K562 (cell line): ENCODE results near the gene CHST15. TPM values are rescaled to one million over a fixed set of nuclear protein-coding genes. Genes with fewer than 3 reads are reported as not detected.
A peak's percentile ranks its signal among the peaks of the same experiment; 100 is the strongest.

Experiments used
- ATAC-seq: fragments of 200-7000 bp; cut with Tn5 transposase; 3 replicates; pipeline ENCODE4 v1.9.1; 2020; ENCODE audit warnings: moderate library complexity
- BruUV-seq: library from RNA; stranded (reverse); fragments of 400-500 nt; replicated peaks from 2 replicates; lab custom pipeline; 2021; lab: Mats Ljungman, UMichigan
- CTCF ChIA-PET: fragments of 300-600 bp; formaldehyde crosslinking; extraction: SDS; loops from one replicate; lab custom pipeline; 2021; ENCODE audit warnings: low intra/inter-chr PET ratio; lab: Yijun Ruan, JAX
- POLR2A ChIA-PET: fragments of 300-600, 350-650 bp; sonication (Branson Sonifier 250); formaldehyde crosslinking; extraction: SDS; loops from one replicate; lab custom pipeline; 2021; ENCODE audit warnings: antibody characterized with exemption, inconsistent platforms; lab: Yijun Ruan, JAX
- DNase-seq, 4 experiments: peaks; one replicate each; pipeline versions ENCODE4 v3.0.0 to v3.0.0-alpha.2; 2011 to 2018; ENCODE audit warnings: low spot score in 3 of 4, mixed read lengths in 3 of 4; ENCODE audit errors: extremely low read depth in 1 of 4
- FAIRE-seq: peaks from 2 replicates; lab custom pipeline; 2011; peaks lifted over from hg19 to GRCh38; lab: Jason Lieb, UNC
- H2AFZ ChIP-seq: 2 replicates; pipeline ENCODE4 v1.6.0; 2011; ENCODE audit warnings: low read depth, low read length, control low read depth, inconsistent platforms
- H3K27ac ChIP-seq: fragments of 200-600 bp; 3 replicates; pipeline ENCODE4 v1.8.0; 2011; ENCODE audit warnings: low read depth, mild to moderate bottlenecking, control low read depth, inconsistent platforms, low read length, moderate library complexity, mixed read lengths; ENCODE audit errors: extremely low read depth
- H3K27me3 ChIP-seq, 2 experiments: fragments of 300-600 bp in 1 of 2; 2 replicates in 1 of 2; 3 replicates in 1 of 2; pipeline versions ENCODE4 v1.6.0 to v1.8.0; 2011; ENCODE audit warnings: inconsistent platforms in 2 of 2, low read length in 2 of 2, mild to moderate bottlenecking in 1 of 2, mixed read lengths in 1 of 2, moderate library complexity in 1 of 2; ENCODE audit not compliant: control insufficient read depth in 2 of 2, insufficient read depth in 2 of 2
- H3K36me3 ChIP-seq: fragments of 300-600 bp; 3 replicates; pipeline ENCODE4 v1.8.0; 2011; ENCODE audit warnings: mild to moderate bottlenecking, low read length, inconsistent platforms; ENCODE audit not compliant: control insufficient read depth, insufficient read depth
- H3K4me1 ChIP-seq, 2 experiments: fragments of 200-600 bp in 1 of 2; replicated peaks in 1 of 2; 2 replicates in 1 of 2; 3 replicates in 1 of 2; pipeline versions ENCODE4 v1.5.1 to v1.8.0; 2011; ENCODE audit warnings: inconsistent platforms in 2 of 2, low read length in 2 of 2, mild to moderate bottlenecking in 1 of 2, mixed read lengths in 1 of 2, moderate library complexity in 1 of 2; ENCODE audit not compliant: control insufficient read depth in 2 of 2, insufficient read depth in 2 of 2
- H3K4me2 ChIP-seq: 2 replicates; pipeline ENCODE4 v1.6.1; 2011; ENCODE audit warnings: low read length, control low read depth, inconsistent platforms, mixed read lengths; ENCODE audit not compliant: insufficient read depth
- H3K4me3 ChIP-seq: fragments of 200-600 bp; sonication (generic), shearing (Covaris generic); 2 replicates; pipeline ENCODE4 v1.5.1; 2016; ENCODE audit warnings: control low read depth, inconsistent platforms
- H3K79me2 ChIP-seq: fragments of 200-600 bp; 3 replicates; pipeline ENCODE4 v1.8.0; 2011; ENCODE audit warnings: low read length, inconsistent platforms; ENCODE audit not compliant: control insufficient read depth, insufficient read depth
- H3K9ac ChIP-seq, 2 experiments: 2 replicates each; pipeline versions ENCODE4 v1.6.0 to v1.6.1; 2011; ENCODE audit warnings: low read depth in 2 of 2, low read length in 2 of 2, control low read depth in 1 of 2, inconsistent platforms in 1 of 2, mild to moderate bottlenecking in 1 of 2, mixed read lengths in 1 of 2; ENCODE audit not compliant: insufficient read depth in 1 of 2
- H3K9me1 ChIP-seq: one replicate; pipeline ENCODE4 v1.6.0; 2011; ENCODE audit warnings: inconsistent platforms, mild to moderate bottlenecking, low read length, moderate library complexity; ENCODE audit not compliant: control insufficient read depth, insufficient read depth
- H3K9me3 ChIP-seq: replicated peaks from 2 replicates; pipeline ENCODE4 v1.5.1; 2011; ENCODE audit warnings: low read depth, low read length, inconsistent platforms; ENCODE audit not compliant: control insufficient read depth, insufficient read depth
- H4K20me1 ChIP-seq: replicated peaks from 2 replicates; pipeline ENCODE4 v1.6.1; 2011; ENCODE audit warnings: low read length, inconsistent platforms, mixed read lengths; ENCODE audit not compliant: control insufficient read depth, insufficient read depth
- ETV5 ChIP-seq: sonication (generic); formaldehyde crosslinking; IDR thresholded peaks from 2 replicates; pipeline ENCODE4 v1.4.0; 2020; ENCODE audit warnings: low read depth, mild to moderate bottlenecking, missing genetic modification reagents
- ILF3 ChIP-seq: fragments of 450-650 bp; IDR thresholded peaks from 2 replicates; pipeline ENCODE4 v1.6.1; 2018; ENCODE audit warnings: antibody characterized with exemption, mild to moderate bottlenecking, moderate library complexity, borderline replicate concordance
- NFIC ChIP-seq: fragments of 450-650 bp; IDR thresholded peaks from 2 replicates; pipeline ENCODE4 v1.6.1; 2017; ENCODE audit warnings: mild to moderate bottlenecking, inconsistent platforms
- WHSC1 ChIP-seq: IDR thresholded peaks from one replicate; pipeline ENCODE4 v1.6.1; 2012; ENCODE audit warnings: low read length, control low read depth, inconsistent platforms
- ZNF274 ChIP-seq: IDR thresholded peaks from 2 replicates; pipeline ENCODE4 v1.6.1; 2011; ENCODE audit warnings: low read depth, mild to moderate bottlenecking, low read length, moderate library complexity, borderline replicate concordance
- ZNF766 ChIP-seq: fragments of 200-800 bp; sonication (Bioruptor generic); conservative IDR thresholded peaks from 2 replicates; pipeline ENCODE4 v1.6.1; 2016; ENCODE audit warnings: missing genetic modification characterization, missing compliant biosample characterization
- WGBS: fragments of 100-300 bp; shearing (Covaris generic); methylation state at CpG from one replicate; pipeline ENCODE4 v1.1.6; 2016; ENCODE audit warnings: low coverage, mixed read lengths; ENCODE audit not compliant: insufficient coverage; ENCODE audit errors: missing lambda C conversion rate; 5-methylcytosine and 5-hydroxymethylcytosine counted together
- in situ Hi-C: fragments of 300-500 bp; cut with MboI; formaldehyde crosslinking; loops from 4 replicates; pipeline ENCODE4 v1.15.0; 2018; ENCODE audit warnings: inconsistent platforms, mixed read lengths
- intact Hi-C: fragments of 100-400 bp; cut with micrococcal nuclease; formaldehyde crosslinking; loops from 2 replicates; pipeline ENCODE4 v1.14.2; 2022
- polyA plus RNA-seq, 8 experiments: library from polyadenylated mRNA; depleted of rRNA in 4 of 8; stranded (reverse) in 5 of 8; unstranded in 3 of 8; fragments of >200 nt; fragmentation: Nextera tagmentation in 2 of 8; fragmentation: Illumina TruSeq in 1 of 8; extraction: Ambion mirVana in 2 of 8; extraction: Trizol in 1 of 8; gene quantifications; 2 replicates each; pipeline versions ENCODE4 v1.2.1 to v1.2.3, GENCODE V29; 2011 to 2014; ENCODE audit warnings: inconsistent platforms in 1 of 8, missing spikeins in 1 of 8
- total RNA-seq, 7 experiments: library from RNA; depleted of rRNA in 6 of 7; stranded (reverse); fragments of >200 nt in 6 of 7; fragmentation: Illumina TruSeq in 2 of 7; extraction: Trizol in 2 of 7; gene quantifications; 2 replicates each; pipeline versions ENCODE4 v1.2.1 to v1.2.3, GENCODE V29; 2011 to 2021; ENCODE audit warnings: low replicate concordance in 1 of 7

Gene CHST15
- total and polyA plus RNA-seq, 9 of the 15 experiments (the other 6 are each of a cell fraction or from before 2014, with no cell fraction given) = 0.04 to 0.16 (median 0.08) TPM

- FAIRE-seq = no peak
- no peaks in the 10 kb centered on the region for H3K36me3 ChIP-seq
- no peak overlapping the region for H3K27ac ChIP-seq
- H3K27me3 ChIP-seq = peaks cover 0 to 4% of the 10 kb centered on the region in 2 experiments; a peak in 1 of 5 replicates
- ChIA-PET CTCF (no interaction called here), POLR2A (no interaction called here)
- H3K4me2 ChIP-seq = no peak overlapping the region
- TF ChIP-seq ETV5 (CRISPR knock-in tag) (no peak), ILF3 (no peak), ZNF766 (CRISPR knock-in tag) (no peak), WHSC1 (no peak)
- intact Hi-C loops = no loop called here
- no peak overlapping the region for H3K4me3 ChIP-seq
- H2AFZ ChIP-seq = no peak overlapping the region
- no peak overlapping the region for H3K9ac ChIP-seq
- no peak for ATAC-seq
- H3K9me1 ChIP-seq = no peaks in the 10 kb centered on the region
- H3K9me3 ChIP-seq = no peaks in the 10 kb centered on the region
- BruUV-seq = no TSS peak
- no peaks in the 10 kb centered on the region for H3K79me2 ChIP-seq
- no peaks in the 10 kb centered on the region for H4K20me1 ChIP-seq
- H3K4me1 ChIP-seq = no peaks in the 10 kb centered on the region
- WGBS = 0% methylated on average over 3 of the region's 3 CpGs
- no peak for DNase-seq
- in situ Hi-C loops = no loop called here
Observed at GRCh38 chr10:124138195-124138882, 44.9 kb upstream of the CHST15 start.

- Histone ChIP-seq H3K27me3 (peaks cover 0 to 14% of the 10 kb centered on the region in 2 experiments; a peak in 2 of 5 replicates), H3K9ac (no peak overlapping the region), H4K20me1 (no peaks in the 10 kb centered on the region), H3K79me2 (no peaks in the 10 kb centered on the region), H3K4me2 (no peak overlapping the region), H3K4me3 (no peak overlapping the region), H3K27ac (no peak overlapping the region), H3K4me1 (no peaks in the 10 kb centered on the region), H3K36me3 (no peaks in the 10 kb centered on the region), H3K9me1 (no peaks in the 10 kb centered on the region), H3K9me3 (no peaks in the 10 kb centered on the region), H2AFZ (no peak overlapping the region)
- intact Hi-C loops = no loop called here
- POLR2A ChIA-PET = no interaction called here
- CTCF ChIA-PET = no interaction called here
- peak; percentile 20; the same call in 1 of the 2 replicates for TF ChIP-seq NFIC
- TF ChIP-seq ZNF274 = no peak
- WGBS = 0% methylated on average over 7 of the region's 9 CpGs
- in situ Hi-C loops = no loop called here
- no TSS peak for BruUV-seq
- ATAC-seq = no peak
- DNase-seq = no peak
- FAIRE-seq = no peak
Observed at GRCh38 chr10:124134251-124134893, 41.0 kb upstream of the CHST15 start.
